ENCODE measurements around the gene DDO. TPM values are rescaled to one million over a fixed set of nuclear protein-coding genes. Genes with fewer than 3 reads are reported as not detected.
A peak's percentile ranks its signal among the peaks of the same experiment; 100 is the strongest.

DDO gene
- polyA plus RNA-seq (2012; ENCODE audit: insufficient read depth, insufficient read length, low read depth): 0.82 TPM

- peak; percentile 29 for DNase-seq
- peaks cover 3% of the 10 kb centered on the region; the same call in 1 of the 2 replicates for H3K4me1 ChIP-seq
- H3K9me3 ChIP-seq: no peaks in the 10 kb centered on the region
- no peak for TF ChIP-seq CTCF (IDR thresholded peaks at IDR 0.05; ENCODE audit: low read depth, low read length)
- H3K4me3 ChIP-seq (ENCODE audit: low read depth, low read length): peak within 1 kb of the TSS; percentile 15
- no peaks in the 10 kb centered on the region for H3K27me3 ChIP-seq
- no peaks in the 10 kb centered on the region for H3K36me3 ChIP-seq
These were observed at the start of gene DDO for GRCh38 chr6:110415086-110415916. DDO (minus strand) TSS chr6:110415575; CDS start chr6:110413462, 2,113 bp downstream.

- no peaks in the 10 kb centered on the region for H3K4me1 ChIP-seq
- no peak overlapping the region for H3K4me3 ChIP-seq (ENCODE audit: low read depth, low read length)
- DNase-seq: no peak
- H3K9me3 ChIP-seq: no peaks in the 10 kb centered on the region
- H3K36me3 ChIP-seq: no peaks in the 10 kb centered on the region
- H3K27me3 ChIP-seq: no peaks in the 10 kb centered on the region
- no peak for TF ChIP-seq CTCF (IDR thresholded peaks at IDR 0.05; ENCODE audit: low read depth, low read length)
These were observed 47.6 kb upstream of the DDO start for GRCh38 chr6:110462884-110463481.

GRCh38 chr6:110461376-110461775, 46.0 kb upstream of the DDO start:
- no peaks in the 10 kb centered on the region for H3K9me3 ChIP-seq
- H3K27me3 ChIP-seq: no peaks in the 10 kb centered on the region
- H3K4me3 ChIP-seq (ENCODE audit: low read depth, low read length): no peak overlapping the region
- no peaks in the 10 kb centered on the region for H3K36me3 ChIP-seq
- H3K4me1 ChIP-seq: no peaks in the 10 kb centered on the region
- DNase-seq: no peak
- TF ChIP-seq CTCF (IDR thresholded peaks at IDR 0.05; ENCODE audit: low read depth, low read length): no peak

DNA sequence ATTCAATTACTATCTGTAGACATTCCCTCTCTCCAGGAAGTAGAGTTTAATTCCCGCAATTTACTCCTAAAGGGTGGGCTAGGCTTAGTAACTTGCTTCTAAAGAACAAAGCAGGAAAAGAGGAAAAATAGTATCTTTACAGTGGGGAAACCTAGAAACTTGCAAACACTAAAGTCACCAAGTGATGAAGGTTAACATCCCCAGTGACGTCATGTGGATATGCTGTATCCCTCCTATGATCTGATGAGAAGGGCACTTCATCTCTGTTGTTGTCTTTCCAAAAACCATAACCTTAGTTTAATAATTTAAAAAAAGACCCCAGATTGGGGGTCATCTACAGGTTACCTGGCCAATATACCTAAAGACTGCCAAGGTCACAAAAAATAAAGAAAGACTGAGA, 43.8 kb upstream of the DDO start:
- TF ChIP-seq CTCF (IDR thresholded peaks at IDR 0.05; ENCODE audit: low read depth, low read length): no peak
- no peaks in the 10 kb centered on the region for H3K36me3 ChIP-seq
- H3K9me3 ChIP-seq: no peaks in the 10 kb centered on the region
- H3K4me1 ChIP-seq: no peaks in the 10 kb centered on the region
- no peak for DNase-seq
- H3K27me3 ChIP-seq: no peaks in the 10 kb centered on the region
- no peak overlapping the region for H3K4me3 ChIP-seq (ENCODE audit: low read depth, low read length)

DNA sequence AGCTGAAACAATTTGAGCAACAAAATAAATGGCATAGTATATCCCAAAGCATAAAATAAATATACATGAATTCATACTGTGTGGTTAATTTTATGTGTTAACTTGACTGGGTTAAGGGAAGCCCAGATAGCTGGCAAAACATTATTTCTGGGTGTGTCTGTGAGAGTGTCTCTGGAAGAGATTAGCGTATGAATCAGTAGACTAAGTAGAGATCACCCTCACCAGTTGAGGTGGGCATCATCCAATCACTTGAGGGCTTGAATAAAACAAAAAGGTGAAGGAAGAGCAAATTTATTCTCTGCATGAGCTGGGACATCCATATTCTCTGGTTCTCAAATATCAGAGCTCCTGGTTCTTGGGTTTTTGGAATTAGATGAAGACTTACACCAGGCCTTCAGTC, 43.1 kb upstream of the DDO start:
- no peak overlapping the region for H3K4me3 ChIP-seq (ENCODE audit: low read depth, low read length)
- H3K9me3 ChIP-seq: no peaks in the 10 kb centered on the region
- no peaks in the 10 kb centered on the region for H3K4me1 ChIP-seq
- no peaks in the 10 kb centered on the region for H3K36me3 ChIP-seq
- no peak for TF ChIP-seq CTCF (IDR thresholded peaks at IDR 0.05; ENCODE audit: low read depth, low read length)
- no peaks in the 10 kb centered on the region for H3K27me3 ChIP-seq
- DNase-seq: no peak
